Right lobe of liver (tissue), 4 donors: ENCODE results near the gene CAMTA1.

Source experiments
- CTCF ChIP-seq, 4 donors: fragments of 200-600 bp in 3 of 4; fragments of 450-650 bp in 1 of 4; IDR thresholded peaks; one replicate each; pipeline versions ENCODE4 v1.5.1 to v1.8.0; 2016 to 2022; ENCODE audit warnings: antibody characterized with exemption in 4 of 4, mild to moderate bottlenecking in 2 of 4
- POLR2A ChIP-seq: fragments of 450-650 bp; IDR thresholded peaks from one replicate; pipeline ENCODE4 v1.6.1; 2017; ENCODE audit warnings: antibody characterized with exemption, mild to moderate bottlenecking
- donor health status: DM: no; HTN: no; CAD: no.
- donor health status: DM: no; HTN: no; CAD: no.
- donor health status: DM: no; HTN: yes; CAD: no.

- no peak for TF ChIP-seq CTCF (IDR thresholded peaks at IDR 0.05)
- TF ChIP-seq POLR2A, result no peak
Measured at GRCh38 chr1:7676274-7676945, 891.2 kb downstream of the CAMTA1 start.
